ENCODE results near the gene TRAF3. TPM values are rescaled to one million over a fixed set of nuclear protein-coding genes. Genes with fewer than 3 reads are reported as not detected.

The TRAF3 gene
- polyA plus RNA-seq, 1 of the 3 experiments (the other 2 are of a cell fraction): 17.9 TPM

DNA sequence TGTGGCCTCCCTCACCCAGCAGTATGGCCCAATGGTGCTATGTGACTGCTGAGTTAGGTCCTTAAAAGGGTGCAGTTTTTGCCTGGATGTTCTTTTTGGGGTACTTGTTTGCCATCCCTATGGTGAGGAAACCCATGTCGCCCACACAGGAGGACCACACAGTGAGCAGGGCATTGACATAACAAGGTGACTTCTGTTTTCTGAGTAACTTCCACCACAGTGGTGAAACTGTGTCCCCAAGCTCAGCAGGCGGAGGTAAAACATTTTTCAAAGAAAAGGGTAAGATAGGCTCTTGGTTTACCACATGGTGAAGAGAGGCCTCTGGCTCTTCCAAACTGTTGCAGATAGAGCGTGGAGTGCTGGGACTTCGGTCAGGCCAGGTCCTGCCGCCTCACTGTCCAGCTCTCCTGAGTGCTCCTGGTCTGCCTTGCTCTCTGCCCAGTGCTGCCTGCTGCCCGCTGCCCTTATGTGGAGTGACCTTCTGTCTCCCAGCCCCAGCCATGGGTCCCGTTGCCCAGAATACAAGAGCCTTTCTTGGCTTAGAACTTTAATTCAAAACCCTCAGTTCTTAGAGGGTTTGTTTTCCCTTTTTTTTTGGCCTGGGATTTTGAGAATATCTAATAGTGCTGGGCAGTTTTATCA lies 54.0 kb downstream of the TRAF3 start:
- Histone ChIP-seq H3K4me3 (ENCODE audit: low read depth in 2 of 2, low read length in 1 of 2) (no peak overlapping the region), H3K79me2 (ENCODE audit: insufficient read depth) (peaks cover 70% of the 10 kb centered on the region), H3K27me3 (ENCODE audit: insufficient read depth) (no peaks in the 10 kb centered on the region), H3K4me1 (ENCODE audit: control insufficient read depth in 1 of 2, insufficient read depth in 2 of 2, low read depth in 1 of 2, low read length in 1 of 2) (peaks cover 3 to 21% of the 10 kb centered on the region in 2 experiments; a peak in 3 of 4 replicates), H3K9me3 (no peaks in the 10 kb centered on the region), H3K27ac (ENCODE audit: low read depth in 2 of 2, low read length in 1 of 2) (no peak overlapping the region), H3K9ac (no peak overlapping the region), H3K36me3 (replicated peaks in 1 of 2; ENCODE audit: control insufficient read depth in 1 of 2, insufficient read depth in 2 of 2, low read length in 1 of 2) (peaks cover 2 to 3% of the 10 kb centered on the region in 2 experiments), H3K4me2 (no peak overlapping the region), H3F3A (replicated peaks; ENCODE audit: insufficient read depth) (peaks cover 6% of the 10 kb centered on the region), H4K20me1 (ENCODE audit: insufficient read depth) (peaks cover 35% of the 10 kb centered on the region), H2AFZ (ENCODE audit: low read depth) (no peak overlapping the region), H3K9me2 (no peaks in the 10 kb centered on the region)
- POLR2A ChIA-PET: no interaction called here
- TF ChIP-seq FOSL2 (IDR thresholded peaks at IDR 0.05; ENCODE audit: borderline replicate concordance, low read depth) (no peak), RFX5 (IDR thresholded peaks at IDR 0.05; ENCODE audit: low read length) (no peak), RXRA (IDR thresholded peaks at IDR 0.05; ENCODE audit: borderline replicate concordance, low read depth) (no peak), GATA2 (CRISPR knock-in tag; IDR thresholded peaks at IDR 0.05) (no peak)
- CTCF ChIA-PET: interaction anchor here (1.5 kb wide), 1 partner anchor 137 kb away, joined by 5 read pairs; no protein-coding TSS in a partner anchor
- WGBS (ENCODE audit: low lambda C conversion rate): 96% methylated on average over 7 of the region's 7 CpGs
- no peak for DNase-seq

DNA sequence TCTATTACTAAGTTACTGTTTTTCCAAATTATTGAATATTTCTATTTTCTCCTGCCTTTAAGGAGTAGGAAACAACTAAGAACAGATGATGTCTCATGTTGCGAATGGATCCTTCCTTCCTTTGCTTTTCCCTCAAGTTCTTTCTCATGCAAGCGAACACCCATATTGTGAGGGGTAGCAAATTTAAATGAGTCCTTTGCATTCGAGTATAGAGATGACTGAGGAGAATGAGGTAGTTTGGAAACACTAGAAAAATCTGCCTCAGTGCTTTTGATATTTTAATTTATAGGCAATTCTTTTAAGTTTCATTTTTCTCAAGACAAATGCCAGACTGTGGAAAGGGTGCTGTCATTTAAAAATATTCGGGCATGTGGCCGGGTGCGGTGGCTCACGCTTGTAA lies 56.1 kb downstream of the TRAF3 start:
- H3K4me3 ChIP-seq (ENCODE audit: low read depth in 2 of 2, low read length in 1 of 2): no peak overlapping the region
- peaks cover 2 to 3% of the 10 kb centered on the region in 2 experiments for H3K36me3 ChIP-seq (replicated peaks in 1 of 2; ENCODE audit: control insufficient read depth in 1 of 2, insufficient read depth in 2 of 2, low read length in 1 of 2)
- DNase-seq: no peak
- peaks cover 6% of the 10 kb centered on the region for H3F3A ChIP-seq (replicated peaks; ENCODE audit: insufficient read depth)
- no peak for TF ChIP-seq POLR2AphosphoS5 (IDR thresholded peaks at IDR 0.05; ENCODE audit: low read depth, low read length)
- TF ChIP-seq RXRA (IDR thresholded peaks at IDR 0.05; ENCODE audit: borderline replicate concordance, low read depth): no peak
- TF ChIP-seq RAD21 (IDR thresholded peaks at IDR 0.05; ENCODE audit: low read length): no peak
- TF ChIP-seq, protein P1, sequence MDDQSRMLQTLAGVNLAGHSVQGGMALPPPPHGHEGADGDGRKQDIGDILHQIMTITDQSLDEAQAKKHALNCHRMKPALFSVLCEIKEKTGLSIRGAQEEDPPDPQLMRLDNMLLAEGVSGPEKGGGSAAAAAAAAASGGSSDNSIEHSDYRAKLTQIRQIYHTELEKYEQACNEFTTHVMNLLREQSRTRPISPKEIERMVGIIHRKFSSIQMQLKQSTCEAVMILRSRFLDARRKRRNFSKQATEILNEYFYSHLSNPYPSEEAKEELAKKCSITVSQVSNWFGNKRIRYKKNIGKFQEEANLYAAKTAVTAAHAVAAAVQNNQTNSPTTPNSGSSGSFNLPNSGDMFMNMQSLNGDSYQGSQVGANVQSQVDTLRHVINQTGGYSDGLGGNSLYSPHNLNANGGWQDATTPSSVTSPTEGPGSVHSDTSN (IDR thresholded peaks at IDR 0.05): no peak
- TF ChIP-seq YY1 (IDR thresholded peaks at IDR 0.05; ENCODE audit: low read depth): no peak
- no peak for TF ChIP-seq NFIC (IDR thresholded peaks at IDR 0.05; ENCODE audit: borderline replicate concordance)
- TF ChIP-seq RCOR1 (IDR thresholded peaks at IDR 0.05; ENCODE audit: low read length): no peak
- TF ChIP-seq, protein P2, sequence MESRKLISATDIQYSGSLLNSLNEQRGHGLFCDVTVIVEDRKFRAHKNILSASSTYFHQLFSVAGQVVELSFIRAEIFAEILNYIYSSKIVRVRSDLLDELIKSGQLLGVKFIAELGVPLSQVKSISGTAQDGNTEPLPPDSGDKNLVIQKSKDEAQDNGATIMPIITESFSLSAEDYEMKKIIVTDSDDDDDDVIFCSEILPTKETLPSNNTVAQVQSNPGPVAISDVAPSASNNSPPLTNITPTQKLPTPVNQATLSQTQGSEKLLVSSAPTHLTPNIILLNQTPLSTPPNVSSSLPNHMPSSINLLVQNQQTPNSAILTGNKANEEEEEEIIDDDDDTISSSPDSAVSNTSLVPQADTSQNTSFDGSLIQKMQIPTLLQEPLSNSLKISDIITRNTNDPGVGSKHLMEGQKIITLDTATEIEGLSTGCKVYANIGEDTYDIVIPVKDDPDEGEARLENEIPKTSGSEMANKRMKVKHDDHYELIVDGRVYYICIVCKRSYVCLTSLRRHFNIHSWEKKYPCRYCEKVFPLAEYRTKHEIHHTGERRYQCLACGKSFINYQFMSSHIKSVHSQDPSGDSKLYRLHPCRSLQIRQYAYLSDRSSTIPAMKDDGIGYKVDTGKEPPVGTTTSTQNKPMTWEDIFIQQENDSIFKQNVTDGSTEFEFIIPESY (IDR thresholded peaks at IDR 0.05; ENCODE audit: borderline replicate concordance, low read depth): no peak
- TF ChIP-seq TCF12 (IDR thresholded peaks at IDR 0.05): no peak
- TF ChIP-seq, protein P3, sequence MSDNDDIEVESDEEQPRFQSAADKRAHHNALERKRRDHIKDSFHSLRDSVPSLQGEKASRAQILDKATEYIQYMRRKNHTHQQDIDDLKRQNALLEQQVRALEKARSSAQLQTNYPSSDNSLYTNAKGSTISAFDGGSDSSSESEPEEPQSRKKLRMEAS (IDR thresholded peaks at IDR 0.05; ENCODE audit: low read depth): no peak
- TF ChIP-seq SIN3A (IDR thresholded peaks at IDR 0.05; ENCODE audit: borderline replicate concordance, low read depth, low read length): no peak
- TF ChIP-seq, protein P4, sequence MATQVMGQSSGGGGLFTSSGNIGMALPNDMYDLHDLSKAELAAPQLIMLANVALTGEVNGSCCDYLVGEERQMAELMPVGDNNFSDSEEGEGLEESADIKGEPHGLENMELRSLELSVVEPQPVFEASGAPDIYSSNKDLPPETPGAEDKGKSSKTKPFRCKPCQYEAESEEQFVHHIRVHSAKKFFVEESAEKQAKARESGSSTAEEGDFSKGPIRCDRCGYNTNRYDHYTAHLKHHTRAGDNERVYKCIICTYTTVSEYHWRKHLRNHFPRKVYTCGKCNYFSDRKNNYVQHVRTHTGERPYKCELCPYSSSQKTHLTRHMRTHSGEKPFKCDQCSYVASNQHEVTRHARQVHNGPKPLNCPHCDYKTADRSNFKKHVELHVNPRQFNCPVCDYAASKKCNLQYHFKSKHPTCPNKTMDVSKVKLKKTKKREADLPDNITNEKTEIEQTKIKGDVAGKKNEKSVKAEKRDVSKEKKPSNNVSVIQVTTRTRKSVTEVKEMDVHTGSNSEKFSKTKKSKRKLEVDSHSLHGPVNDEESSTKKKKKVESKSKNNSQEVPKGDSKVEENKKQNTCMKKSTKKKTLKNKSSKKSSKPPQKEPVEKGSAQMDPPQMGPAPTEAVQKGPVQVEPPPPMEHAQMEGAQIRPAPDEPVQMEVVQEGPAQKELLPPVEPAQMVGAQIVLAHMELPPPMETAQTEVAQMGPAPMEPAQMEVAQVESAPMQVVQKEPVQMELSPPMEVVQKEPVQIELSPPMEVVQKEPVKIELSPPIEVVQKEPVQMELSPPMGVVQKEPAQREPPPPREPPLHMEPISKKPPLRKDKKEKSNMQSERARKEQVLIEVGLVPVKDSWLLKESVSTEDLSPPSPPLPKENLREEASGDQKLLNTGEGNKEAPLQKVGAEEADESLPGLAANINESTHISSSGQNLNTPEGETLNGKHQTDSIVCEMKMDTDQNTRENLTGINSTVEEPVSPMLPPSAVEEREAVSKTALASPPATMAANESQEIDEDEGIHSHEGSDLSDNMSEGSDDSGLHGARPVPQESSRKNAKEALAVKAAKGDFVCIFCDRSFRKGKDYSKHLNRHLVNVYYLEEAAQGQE (IDR thresholded peaks at IDR 0.05; ENCODE audit: low read depth, low read length): no peak
- no peak for TF ChIP-seq ELF1 (IDR thresholded peaks at IDR 0.05)
- H3K27me3 ChIP-seq (ENCODE audit: insufficient read depth): no peaks in the 10 kb centered on the region
- H2AFZ ChIP-seq (ENCODE audit: low read depth): no peak overlapping the region
- ChIA-PET CTCF (interaction anchor here (0.6 kb wide), 1 partner anchor 14 kb away, joined by 3 read pairs; no protein-coding TSS in a partner anchor), POLR2A (no interaction called here)
- H3K4me2 ChIP-seq: no peak overlapping the region
- H3K79me2 ChIP-seq (ENCODE audit: insufficient read depth): peaks cover 61% of the 10 kb centered on the region
- H3K4me1 ChIP-seq (ENCODE audit: control insufficient read depth in 1 of 2, insufficient read depth in 2 of 2, low read depth in 1 of 2, low read length in 1 of 2): peaks cover 3 to 16% of the 10 kb centered on the region in 2 experiments; a peak in 3 of 4 replicates
- 97% methylated on average over 7 of the region's 7 CpGs for WGBS (ENCODE audit: low lambda C conversion rate)
- no peak overlapping the region for H3K9ac ChIP-seq
- no peaks in the 10 kb centered on the region for H3K9me3 ChIP-seq
- peaks cover 16% of the 10 kb centered on the region for H4K20me1 ChIP-seq (ENCODE audit: insufficient read depth)
- no peaks in the 10 kb centered on the region for H3K9me2 ChIP-seq
- no peak overlapping the region for H3K27ac ChIP-seq (ENCODE audit: low read depth in 2 of 2, low read length in 1 of 2)

All from SK-N-SH (cell line).